Right ventricle myocardium inferior (tissue), 1 donor: Measurements from ENCODE around the gene ARHGEF1. TPM values are rescaled to one million over a fixed set of nuclear protein-coding genes. Genes with fewer than 3 reads are reported as not detected.
"Not testable (repeated sequence)": the region's sequence is repeated elsewhere in the genome, so short reads cannot be mapped to it uniquely, and the experiment has no call there.

Experiments used
- ATAC-seq: fragments of 200-7000 bp; cut with Tn5 transposase; one replicate; pipeline ENCODE4 v1.9.1; 2020; ENCODE audit warnings: mild to moderate bottlenecking, moderate library complexity
- DNase-seq: peaks from one replicate; pipeline ENCODE4 v3.0.0; 2021; ENCODE audit errors: missing footprints
- intact Hi-C: fragments of 100-400 bp; cut with DNase I; formaldehyde crosslinking; loops from one replicate; pipeline ENCODE4 v1.11.0; 2022
- total RNA-seq: library from RNA; stranded (reverse); fragmentation: NEBNext Ultra II Directional; extraction: Animal tissue kit (Norgen Biotek cat#: 25700); gene quantifications from one replicate; pipeline ENCODE4 v1.2.1, GENCODE V29; 2021
- donor health status: DM: no; HTN: yes; CAD: no; lungs with severe emphysema.

ARHGEF1 gene
- total RNA-seq, 1 donor from 2014 or later, result 31.6 TPM

DNA sequence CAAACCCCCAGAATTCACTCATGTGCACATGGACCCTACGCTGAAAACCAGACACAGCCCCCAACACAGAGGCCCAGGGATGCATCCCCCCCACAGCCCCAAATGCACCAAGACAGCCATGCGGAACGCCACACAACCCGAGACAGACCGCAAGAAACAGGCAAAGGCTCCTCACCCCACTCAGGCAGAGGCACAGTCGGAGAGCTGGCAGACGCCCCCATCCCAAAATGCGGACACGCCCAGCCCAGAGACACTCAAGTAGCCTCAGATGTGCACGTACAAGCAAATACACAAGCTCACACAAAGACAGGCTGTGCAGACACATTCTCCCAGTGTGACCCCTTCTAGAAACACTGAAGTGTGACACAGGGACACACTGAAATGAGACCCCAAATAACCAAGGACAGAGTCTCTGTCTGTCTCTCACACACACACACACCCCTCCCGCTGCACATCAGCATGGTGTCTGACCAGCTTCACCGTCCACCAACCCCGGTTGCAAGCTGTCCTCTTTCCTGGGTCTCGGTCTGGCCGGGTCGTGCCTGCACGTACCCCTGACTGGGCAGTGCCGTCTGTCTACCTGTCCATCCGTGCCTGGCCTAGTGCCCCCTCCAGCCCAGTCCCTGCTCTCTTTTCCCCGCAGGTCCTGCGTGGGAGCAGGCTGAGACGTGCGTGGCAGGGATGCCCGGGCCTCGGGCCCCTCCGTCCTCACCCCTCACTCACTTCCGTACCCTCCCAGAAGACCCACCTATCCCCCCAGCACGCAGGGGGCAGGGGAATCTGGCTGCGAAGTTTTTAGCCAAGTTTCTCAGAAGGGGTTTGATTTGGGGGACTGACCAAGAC lies 29.1 kb downstream of the ARHGEF1 start:
- intact Hi-C loops, result no loop called here
- no peak for ATAC-seq
- no peak for DNase-seq

DNA sequence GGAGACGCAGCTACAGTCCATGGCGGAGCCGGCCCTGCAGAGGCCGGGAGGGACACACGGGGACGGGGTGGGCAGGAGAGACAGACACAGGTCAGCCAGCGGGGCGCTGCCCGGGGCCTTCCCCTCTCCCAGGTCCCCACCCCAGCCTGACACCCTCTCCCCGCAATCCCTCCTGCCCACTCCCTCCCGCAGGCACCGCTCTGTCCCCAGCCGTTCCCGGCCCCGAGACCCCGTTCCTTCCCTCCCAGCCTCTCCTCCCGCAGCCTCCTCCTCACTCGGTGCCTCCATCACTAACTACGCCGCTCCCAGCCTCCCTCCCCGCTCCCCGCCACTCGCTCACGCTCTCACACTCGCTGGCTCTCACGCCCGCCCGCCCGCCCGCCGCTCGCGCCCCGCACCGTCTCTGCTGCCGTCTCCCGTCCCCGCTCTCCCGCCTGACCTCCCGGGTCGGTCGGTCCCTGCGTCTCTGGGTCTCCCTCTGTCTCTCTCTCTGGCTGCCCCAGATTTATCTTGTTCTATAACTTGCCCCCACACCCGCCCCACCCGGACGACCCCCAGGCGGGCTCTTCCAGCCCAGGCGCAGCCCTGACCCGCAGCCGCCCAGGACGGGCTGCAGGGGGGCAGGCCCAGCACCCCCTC lies 30.0 kb downstream of the ARHGEF1 start:
- intact Hi-C loops, result no loop called here
- ATAC-seq, result no peak
- no peak for DNase-seq

DNA sequence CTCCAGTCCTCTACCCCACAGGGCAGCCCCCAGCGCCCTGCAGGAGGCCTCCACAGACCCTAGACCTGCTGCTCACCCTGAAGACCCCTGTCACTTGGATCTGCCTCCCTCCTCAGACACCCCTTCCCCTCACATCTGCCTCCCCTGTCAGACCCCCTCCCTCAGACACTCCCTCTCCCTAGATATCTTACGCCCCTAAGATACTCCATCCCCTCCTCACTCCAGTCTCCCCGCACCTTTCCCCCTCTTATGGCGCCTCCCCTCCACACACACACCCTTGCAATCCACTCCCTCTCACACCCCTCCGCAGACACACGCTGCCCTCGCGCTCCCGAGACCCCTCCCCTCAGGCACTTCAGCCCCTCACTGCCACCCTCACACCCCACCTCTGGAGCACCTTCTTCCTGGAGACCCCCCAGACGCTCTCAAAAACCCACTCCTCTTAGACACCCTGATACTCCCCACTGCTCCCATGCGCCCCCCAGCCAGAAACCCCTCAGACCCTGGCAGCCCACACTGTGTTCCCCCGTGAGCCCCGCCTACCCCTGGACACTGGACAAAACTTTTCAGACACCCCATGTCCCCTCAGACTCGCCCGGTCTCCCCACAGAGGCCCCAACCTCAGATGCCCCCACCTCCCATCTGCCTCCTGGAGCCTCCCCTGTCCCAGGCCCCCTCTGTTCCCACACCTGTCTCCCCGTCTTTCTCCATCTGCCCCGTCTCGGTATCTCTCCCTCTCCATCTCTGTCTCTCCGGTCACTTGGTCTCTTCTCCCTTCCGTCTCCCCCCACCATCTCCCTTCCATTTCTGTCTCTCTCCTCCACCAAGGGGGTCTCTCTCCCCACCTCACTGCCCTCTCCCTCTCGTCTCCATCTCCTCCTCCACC lies 30.8 kb downstream of the ARHGEF1 start:
- DNase-seq, result no peak
- no peak for ATAC-seq
- intact Hi-C loops, result no loop called here

DNA sequence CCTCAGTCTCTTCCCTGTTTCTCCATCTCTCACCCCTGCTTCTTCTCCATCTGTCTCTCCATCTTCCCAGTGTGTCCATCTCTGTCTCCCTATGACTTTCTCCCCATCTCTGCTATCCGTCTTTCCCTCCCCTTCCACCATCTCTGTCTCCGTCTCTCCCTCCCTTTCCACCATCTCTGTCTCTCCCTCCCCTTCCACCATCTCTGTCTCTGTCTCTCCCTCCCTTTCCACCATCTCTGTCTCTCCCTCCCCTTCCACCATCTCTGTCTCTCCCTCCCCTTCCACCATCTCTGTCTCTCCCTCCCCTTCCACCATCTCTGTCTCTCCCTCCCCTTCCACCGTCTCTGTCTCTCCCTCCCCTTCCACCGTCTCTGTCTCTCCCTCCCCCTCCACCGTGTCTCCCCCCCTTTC lies 31.4 kb downstream of the ARHGEF1 start:
- intact Hi-C loops, DNase-seq, ATAC-seq: not testable (repeated sequence)

DNA sequence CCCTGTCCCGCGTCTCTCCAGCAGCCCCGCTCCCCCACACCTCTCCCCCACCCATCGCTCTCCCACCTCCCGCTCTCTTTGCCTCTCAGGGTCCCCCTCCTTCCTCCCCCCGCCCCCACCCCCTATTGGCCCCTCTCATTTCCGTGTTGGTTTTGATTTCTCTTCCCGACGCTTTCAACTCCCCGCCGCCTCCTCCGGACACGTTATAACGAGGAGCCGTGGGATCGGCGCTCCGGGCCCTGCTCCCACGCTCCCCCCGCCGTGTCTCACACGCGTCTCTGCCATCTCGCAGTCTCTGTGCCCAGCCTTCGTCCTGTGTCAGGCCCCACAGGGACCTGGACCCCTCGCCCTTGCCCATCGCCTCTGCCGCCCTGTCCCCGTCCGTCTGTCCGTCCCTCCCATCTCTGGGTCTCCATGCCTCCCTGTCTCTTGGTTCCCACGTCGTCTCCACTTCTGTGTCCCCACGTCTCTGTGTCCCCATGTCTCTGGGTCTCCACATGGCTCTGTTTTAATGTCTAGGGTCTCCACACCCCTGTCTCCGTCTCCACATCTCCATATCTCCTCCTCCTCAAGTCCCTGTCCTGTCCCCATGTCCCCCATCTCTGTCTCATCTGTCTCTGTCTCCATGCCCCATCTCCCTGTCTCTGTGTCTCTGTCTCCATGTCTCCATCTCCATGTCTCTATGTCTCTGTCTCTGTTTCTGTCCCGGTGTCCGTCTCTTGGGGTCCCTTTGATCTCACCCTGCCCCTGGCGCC lies 32.2 kb downstream of the ARHGEF1 start:
- ATAC-seq, result no peak

DNA sequence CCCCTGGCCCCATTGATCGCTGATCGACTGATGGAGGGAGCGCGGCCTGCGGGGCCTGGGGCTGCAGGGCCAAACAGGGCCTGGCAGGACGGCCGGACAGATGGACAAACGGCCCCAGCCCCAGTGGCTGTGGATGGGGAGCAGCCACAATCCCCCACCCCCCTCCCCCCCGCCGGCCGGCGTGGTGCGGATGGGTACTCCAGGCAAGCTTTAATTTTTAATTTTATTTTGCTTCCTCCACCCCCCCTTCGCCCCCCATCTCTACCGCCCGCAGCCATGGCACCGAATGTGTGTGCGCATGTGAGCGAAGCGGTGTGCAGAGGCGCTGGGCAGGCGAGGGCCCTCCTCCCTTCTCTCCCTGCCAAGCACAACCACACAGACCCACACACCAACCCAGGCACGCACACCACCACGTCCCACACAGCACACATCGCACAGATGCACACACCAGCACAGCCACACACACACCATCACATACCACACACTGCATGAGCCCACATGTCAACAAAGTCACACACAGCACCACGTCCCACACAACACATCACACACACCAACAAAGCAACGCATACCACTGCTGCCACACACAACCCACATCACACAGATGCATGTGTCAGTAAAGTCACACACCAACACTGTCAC lies 32.9 kb downstream of the ARHGEF1 start:
- ATAC-seq, result no peak

More for the DNA sequence above, 32.2 kb downstream of the ARHGEF1 start:
- intact Hi-C loops, result no loop called here
- DNase-seq, result no peak

DNA sequence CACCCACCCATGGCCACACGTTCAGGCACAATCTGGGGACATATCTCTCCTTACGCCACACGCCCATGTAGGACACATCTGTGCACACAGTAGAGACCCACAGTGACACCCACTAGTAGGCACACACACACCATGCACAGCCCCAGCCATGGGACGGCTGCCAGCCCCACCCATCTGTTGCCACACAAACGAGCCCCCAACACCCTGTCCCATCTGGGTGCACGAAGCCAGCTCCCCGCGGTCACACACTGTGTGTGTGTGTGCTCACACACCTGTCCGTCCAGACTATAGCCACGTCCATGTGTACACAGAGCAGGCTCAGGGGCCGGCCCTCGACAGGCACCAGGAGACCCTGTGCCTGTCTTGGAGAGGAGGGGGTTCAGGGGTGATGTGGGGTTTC lies 34.7 kb downstream of the ARHGEF1 start:
- DNase-seq (peak; percentile 53), ATAC-seq (no peak)
- intact Hi-C loops, result no loop called here

More for the DNA sequence above, 32.9 kb downstream of the ARHGEF1 start:
- peak; percentile 65 for DNase-seq
- intact Hi-C loops, result no loop called here

DNA sequence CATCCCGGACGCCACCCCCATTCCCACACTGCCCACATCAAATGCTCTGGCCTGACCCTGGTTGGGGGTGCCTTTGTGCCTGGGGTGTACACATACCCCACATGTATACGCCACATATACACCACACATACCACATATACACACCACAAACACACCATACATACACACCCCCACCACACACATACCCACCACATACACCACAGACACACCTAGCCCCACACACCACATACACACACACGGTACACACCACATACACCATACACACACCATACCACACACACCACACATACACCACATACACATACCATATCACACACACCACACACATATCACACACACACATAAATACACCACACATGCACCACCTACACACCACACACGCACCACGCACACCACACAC lies 35.1 kb downstream of the ARHGEF1 start:
- intact Hi-C loops, result no loop called here
- ATAC-seq (no peak), DNase-seq (no peak)

DNA sequence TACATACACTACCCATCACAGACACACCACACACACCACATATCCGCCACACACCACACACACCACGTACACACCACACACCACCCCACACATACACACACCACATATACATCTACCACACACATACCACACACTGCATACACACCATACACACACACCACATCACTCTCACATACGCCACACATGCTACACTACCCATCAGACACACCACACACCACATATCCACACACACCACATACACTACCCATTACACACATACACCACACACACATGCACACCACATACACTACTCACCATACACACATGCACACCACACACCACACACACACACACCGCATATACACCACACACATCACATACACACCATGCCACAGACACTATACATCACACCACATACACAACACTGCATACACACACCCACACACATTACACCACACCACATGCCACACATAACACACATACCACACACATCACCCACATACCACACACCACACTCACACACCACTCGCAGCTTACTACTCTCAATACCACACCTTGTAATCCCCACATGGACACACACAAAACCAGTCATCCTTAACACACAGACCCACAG lies 35.8 kb downstream of the ARHGEF1 start:
- DNase-seq (no peak), ATAC-seq (no peak)
- intact Hi-C loops, result no loop called here

DNA sequence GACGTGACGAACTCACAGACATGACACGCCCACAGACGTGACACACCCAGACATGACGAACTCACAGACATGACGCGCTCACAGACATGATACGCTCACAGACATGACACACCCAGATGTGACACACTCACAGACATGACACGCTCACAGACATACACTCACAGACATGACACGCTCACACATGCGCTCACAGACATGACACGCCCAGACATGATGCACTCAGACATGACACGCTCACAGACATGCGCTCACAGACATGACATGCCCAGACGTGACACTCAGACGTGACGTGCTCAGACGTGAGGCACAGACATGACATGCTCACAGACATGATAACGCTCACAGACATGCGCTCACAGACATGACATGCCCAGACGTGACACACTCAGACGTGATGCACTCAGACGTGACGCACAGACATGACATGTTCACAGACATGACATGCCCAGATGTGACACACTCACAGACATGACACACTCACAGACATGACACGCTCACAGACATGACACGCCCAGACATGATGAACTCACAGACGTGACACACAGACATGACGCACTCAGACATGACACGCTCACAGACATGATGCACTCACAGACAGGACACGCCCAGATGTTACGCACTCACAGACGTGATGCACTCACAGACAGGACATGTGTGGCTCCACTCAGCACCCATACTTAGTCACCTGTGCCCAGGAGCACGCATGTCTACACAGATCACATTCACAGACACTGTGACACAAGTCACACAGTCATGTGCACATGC lies 37.1 kb downstream of the ARHGEF1 start:
- ATAC-seq (no peak), DNase-seq (peak; percentile 46)
- intact Hi-C loops, result no loop called here

DNA sequence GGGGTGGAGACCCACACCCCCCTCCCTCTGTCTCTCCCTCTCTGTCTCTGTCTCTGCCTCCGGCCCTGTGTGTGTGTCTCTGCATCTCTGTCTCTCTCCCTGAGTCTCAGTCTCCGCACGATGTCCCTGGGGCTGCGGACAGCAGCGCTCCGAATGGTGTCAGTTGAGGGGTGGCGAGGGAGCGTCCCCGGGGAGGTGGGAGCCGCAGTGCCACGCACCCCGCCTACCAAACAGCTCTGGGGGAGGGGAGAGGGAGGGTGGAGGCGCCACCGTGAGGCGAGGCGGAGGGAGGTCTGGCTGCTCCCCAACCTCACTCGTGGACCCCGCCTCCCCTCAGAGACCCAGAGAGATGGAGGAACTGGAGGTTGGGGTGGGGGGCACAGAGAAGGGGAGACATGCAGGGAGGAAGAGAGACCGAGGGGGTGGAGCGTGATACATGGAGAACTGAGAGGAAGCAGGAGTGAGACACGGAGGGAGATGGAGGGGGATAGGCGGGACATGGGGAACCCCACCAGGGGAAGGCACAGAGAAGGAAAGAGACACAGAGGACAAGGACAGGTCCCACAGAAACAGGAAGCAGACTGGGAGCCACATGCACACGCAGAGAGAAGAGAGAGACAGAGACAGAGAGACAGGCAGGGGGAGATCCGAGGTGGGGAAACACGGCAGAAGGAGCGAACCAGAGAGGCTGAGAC lies 38.0 kb downstream of the ARHGEF1 start:
- DNase-seq (peak; percentile 57), ATAC-seq (no peak)
- intact Hi-C loops, result no loop called here

DNA sequence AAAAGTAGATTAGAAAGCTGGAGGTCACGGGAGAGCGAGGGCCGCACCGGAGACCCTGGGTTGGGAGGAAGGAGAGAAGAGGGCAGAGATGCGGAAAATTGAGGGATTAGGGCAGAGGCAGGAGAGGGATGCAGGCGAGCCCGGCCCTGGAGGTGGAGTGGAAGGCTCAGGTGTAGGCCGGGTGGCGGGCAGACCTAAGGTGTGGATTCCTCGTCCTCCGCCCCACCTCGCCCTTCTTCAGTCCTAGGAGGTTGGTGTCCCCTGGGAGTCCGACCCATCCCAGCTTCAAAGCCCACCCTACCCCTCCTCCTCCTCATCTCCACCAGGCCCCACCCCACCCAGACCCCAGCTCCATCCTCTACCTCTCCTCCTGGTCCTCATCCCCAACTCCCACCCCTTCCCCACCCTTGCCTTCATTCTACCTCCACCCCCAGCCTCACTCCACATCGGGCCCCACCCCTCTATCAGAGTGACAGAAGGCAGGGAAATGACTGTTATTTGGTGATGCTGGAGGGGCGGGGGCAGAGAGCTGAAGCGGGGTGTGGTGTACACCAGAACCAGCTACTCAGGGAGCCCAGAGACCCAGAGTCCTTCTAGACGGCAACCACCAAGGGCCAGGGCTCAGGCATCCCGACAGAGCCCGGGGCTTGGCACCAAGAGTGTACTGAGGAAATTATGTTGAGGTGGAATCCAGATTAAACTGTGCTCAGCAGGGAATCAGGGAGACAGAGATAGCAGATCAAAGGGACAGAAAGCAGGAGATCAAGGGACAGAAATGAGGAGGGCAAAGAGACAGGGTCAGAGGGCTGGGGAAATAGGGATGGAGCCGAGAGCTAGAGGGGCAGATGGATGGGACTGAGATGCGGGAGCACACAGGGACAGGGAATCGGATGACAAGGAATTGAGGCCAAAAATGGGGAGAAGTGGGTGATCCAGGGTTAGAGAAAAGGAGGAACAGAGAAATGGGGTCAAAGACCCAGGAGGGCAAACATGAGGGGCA lies 38.9 kb downstream of the ARHGEF1 start:
- intact Hi-C loops, result no loop called here
- ATAC-seq, result no peak
- peak; percentile 44 for DNase-seq

DNA sequence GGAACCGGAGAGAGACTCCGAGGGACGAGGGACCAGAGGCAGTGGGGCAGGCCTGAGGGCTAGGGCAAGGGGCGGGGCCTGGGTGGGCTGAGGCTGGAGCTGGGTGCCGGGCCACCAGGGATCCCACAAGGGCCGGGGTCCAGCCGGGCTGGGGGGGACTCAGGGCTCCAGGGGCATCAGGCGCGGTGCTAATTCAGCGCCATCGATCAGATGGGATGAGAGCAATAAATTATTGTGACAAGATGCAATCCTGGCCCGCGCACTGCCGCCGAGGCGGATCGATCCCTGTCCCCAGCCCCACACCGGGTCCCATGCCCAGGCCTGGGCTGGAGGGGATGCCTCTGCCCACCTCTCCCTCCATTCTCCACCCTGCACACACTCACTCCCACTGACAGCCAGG lies 39.6 kb downstream of the ARHGEF1 start:
- intact Hi-C loops, result no loop called here
- ATAC-seq (no peak), DNase-seq (no peak)

DNA sequence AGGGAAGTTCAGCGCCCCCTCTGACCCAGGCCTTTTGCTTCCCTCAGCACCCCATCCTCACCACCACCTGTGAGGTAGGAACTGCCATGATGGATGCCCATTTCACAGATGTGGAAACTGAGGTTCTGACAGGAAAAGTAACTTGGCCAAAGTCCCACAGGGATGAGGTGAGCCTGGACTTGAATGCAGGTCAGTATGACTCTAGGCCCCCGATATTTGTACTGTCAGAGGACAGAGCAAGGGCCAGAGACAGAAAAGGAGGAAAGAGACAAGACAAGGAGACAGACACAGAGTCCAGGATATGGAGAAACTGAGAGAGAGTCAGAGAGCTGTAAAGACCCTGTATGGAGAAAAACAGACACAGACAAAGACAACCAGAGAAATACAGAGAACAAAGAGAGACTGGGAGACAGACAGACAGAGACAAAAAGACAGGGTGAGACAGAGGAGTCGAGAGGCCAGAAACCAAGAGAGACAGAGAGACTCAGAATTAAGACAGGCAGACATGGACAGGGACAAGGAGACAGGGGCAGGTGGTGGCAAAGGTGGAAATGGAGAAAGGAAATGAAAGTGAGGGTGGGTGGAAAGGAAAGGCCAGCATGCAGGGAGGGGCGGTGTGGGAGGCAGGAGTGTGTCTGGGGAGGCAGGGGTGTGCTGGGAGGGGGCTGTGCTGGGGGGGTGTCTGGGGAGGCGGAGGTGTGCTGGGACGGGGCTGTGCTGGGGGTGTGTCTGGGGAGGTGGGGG lies 40.2 kb downstream of the ARHGEF1 start:
- ATAC-seq, result no peak
- intact Hi-C loops, result no loop called here
- DNase-seq, result no peak
